Effector memory CD8-positive, alpha-beta T cell (primary cell): ENCODE measurements around the gene RUBCNL.
"Not testable (repeated sequence)": the region's sequence is repeated elsewhere in the genome, so short reads cannot be mapped to it uniquely, and the experiment has no call there.

Experiments
- ATAC-seq: fragments of 150-1000 bp; cut with Tn5 transposase; replicated peaks from 2 replicates; pipeline ENCODE4 v1.10.0; 2021; ENCODE audit warnings: mild to moderate bottlenecking, moderate library complexity
- DNase-seq, 3 experiments: peaks; one replicate each; pipeline ENCODE4 v3.0.0; 2021
- H3K27ac Mint-ChIP-seq, 2 donors: one replicate each; pipeline ENCODE4 v1.8.0; 2022; ENCODE audit warnings: mild to moderate bottlenecking in 2 of 2, mixed read lengths in 2 of 2, moderate library complexity in 2 of 2
- H3K27me3 Mint-ChIP-seq, 2 donors: one replicate each; pipeline ENCODE4 v1.8.0; 2022; ENCODE audit warnings: mixed read lengths in 2 of 2
- H3K36me3 Mint-ChIP-seq: one replicate; pipeline ENCODE4 v1.8.0; 2022; ENCODE audit warnings: mild to moderate bottlenecking, moderate library complexity, mixed read lengths; ENCODE audit not compliant: insufficient read depth
- H3K4me1 Mint-ChIP-seq, 2 donors: one replicate each; pipeline ENCODE4 v1.8.0; 2022; ENCODE audit warnings: low read depth in 2 of 2, mixed read lengths in 2 of 2
- H3K4me3 Mint-ChIP-seq, 2 donors: one replicate each; pipeline ENCODE4 v1.8.0; 2022; ENCODE audit warnings: mild to moderate bottlenecking in 2 of 2, mixed read lengths in 2 of 2, moderate library complexity in 2 of 2
- H3K9me3 Mint-ChIP-seq, 2 donors: one replicate each; pipeline ENCODE4 v1.8.0; 2022; ENCODE audit warnings: mixed read lengths in 2 of 2
- total RNA-seq, 9 experiments: gene quantifications; one replicate each; lab custom pipeline; 2026; lab: John Stamatoyannopoulos, UW

Gene RUBCNL, protein sequence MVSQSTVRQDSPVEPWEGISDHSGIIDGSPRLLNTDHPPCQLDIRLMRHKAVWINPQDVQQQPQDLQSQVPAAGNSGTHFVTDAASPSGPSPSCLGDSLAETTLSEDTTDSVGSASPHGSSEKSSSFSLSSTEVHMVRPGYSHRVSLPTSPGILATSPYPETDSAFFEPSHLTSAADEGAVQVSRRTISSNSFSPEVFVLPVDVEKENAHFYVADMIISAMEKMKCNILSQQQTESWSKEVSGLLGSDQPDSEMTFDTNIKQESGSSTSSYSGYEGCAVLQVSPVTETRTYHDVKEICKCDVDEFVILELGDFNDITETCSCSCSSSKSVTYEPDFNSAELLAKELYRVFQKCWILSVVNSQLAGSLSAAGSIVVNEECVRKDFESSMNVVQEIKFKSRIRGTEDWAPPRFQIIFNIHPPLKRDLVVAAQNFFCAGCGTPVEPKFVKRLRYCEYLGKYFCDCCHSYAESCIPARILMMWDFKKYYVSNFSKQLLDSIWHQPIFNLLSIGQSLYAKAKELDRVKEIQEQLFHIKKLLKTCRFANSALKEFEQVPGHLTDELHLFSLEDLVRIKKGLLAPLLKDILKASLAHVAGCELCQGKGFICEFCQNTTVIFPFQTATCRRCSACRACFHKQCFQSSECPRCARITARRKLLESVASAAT
- 0 to 0.84 (median 0.32) reads per million in 9 experiments for total RNA-seq

GRCh38 chr13:46387064-46387851 is at the start of gene RUBCNL:
RUBCNL (minus strand) TSS chr13:46387252; CDS start chr13:46372475, 14,777 bp downstream.
- no peak within 1 kb of the TSS for H3K27ac Mint-ChIP-seq

GRCh38 chr13:46429558-46429957 is 42.5 kb upstream of the RUBCNL start:
- H3K27me3 Mint-ChIP-seq, H3K4me3 Mint-ChIP-seq, ATAC-seq, H3K36me3 Mint-ChIP-seq, H3K4me1 Mint-ChIP-seq, H3K9me3 Mint-ChIP-seq, H3K27ac Mint-ChIP-seq, DNase-seq: not testable (repeated sequence)

More at GRCh38 chr13:46387064-46387851, at the start of gene RUBCNL:
- Mint-ChIP-seq H3K36me3 (peaks cover 3% of the 10 kb centered on the region), H3K4me3 (peak within 1 kb of the TSS; percentile 70 to 82), H3K9me3 (no peaks in the 10 kb centered on the region), H3K27me3 (peaks cover 45 to 46% of the 10 kb centered on the region in 2 donors), H3K4me1 (peaks cover 6 to 13% of the 10 kb centered on the region in 2 donors)
- ATAC-seq (peak; percentile 51), DNase-seq (no peak)

DNA sequence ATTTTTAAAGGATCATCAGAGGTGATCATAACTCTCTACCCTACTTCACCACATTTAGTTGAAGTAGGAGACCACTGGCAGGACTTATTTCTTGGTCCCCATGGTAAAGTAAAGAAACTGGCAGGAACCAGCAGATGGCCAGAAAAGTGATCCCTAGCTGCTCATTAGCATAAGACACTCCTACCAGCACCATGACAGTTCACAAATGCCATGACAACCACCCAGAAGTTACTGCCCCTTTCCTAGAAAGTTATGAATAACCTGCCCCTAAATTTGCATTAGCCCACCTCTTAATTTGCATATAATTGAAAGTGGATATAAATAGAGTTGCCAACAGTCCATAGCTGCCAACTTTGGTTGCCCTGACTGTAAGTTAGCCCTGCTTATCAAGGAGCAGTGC is 18.4 kb upstream of the RUBCNL start:
- DNase-seq (no peak), ATAC-seq (no peak)
- Mint-ChIP-seq H3K4me1 (peaks cover 5 to 6% of the 10 kb centered on the region in 2 donors), H3K27me3 (peaks cover 4 to 10% of the 10 kb centered on the region in 2 donors), H3K9me3 (no peaks in the 10 kb centered on the region), H3K36me3 (no peaks in the 10 kb centered on the region), H3K27ac (no peak overlapping the region), H3K4me3 (no peak overlapping the region)

- H3K4me1 Mint-ChIP-seq = peaks cover 5 to 6% of the 10 kb centered on the region in 2 donors
- peak overlapping the region in 1 of 2 donors; percentile 29 for H3K27ac Mint-ChIP-seq
- no peaks in the 10 kb centered on the region for H3K9me3 Mint-ChIP-seq
- H3K27me3 Mint-ChIP-seq = peaks cover 6 to 7% of the 10 kb centered on the region in 2 donors
- ATAC-seq (no peak), DNase-seq (no peak)
- H3K36me3 Mint-ChIP-seq = no peaks in the 10 kb centered on the region
- no peak overlapping the region for H3K4me3 Mint-ChIP-seq
Observed at GRCh38 chr13:46404733-46405100, 17.7 kb upstream of the RUBCNL start.

GRCh38 chr13:46403851-46404732 is 17.0 kb upstream of the RUBCNL start:
- Mint-ChIP-seq H3K27me3 (peaks cover 6 to 10% of the 10 kb centered on the region in 2 donors), H3K27ac (peak overlapping the region in 1 of 2 donors; percentile 29), H3K36me3 (no peaks in the 10 kb centered on the region), H3K9me3 (no peaks in the 10 kb centered on the region), H3K4me1 (peaks cover 5 to 6% of the 10 kb centered on the region in 2 donors), H3K4me3 (no peak overlapping the region)
- DNase-seq (no peak), ATAC-seq (peak; percentile 64)

GRCh38 chr13:46402178-46402577 is 15.1 kb upstream of the RUBCNL start:
- Mint-ChIP-seq H3K27me3 (peaks cover 10 to 12% of the 10 kb centered on the region in 2 donors), H3K4me3 (no peak overlapping the region), H3K36me3 (no peaks in the 10 kb centered on the region), H3K4me1 (peaks cover 5 to 6% of the 10 kb centered on the region in 2 donors), H3K9me3 (no peaks in the 10 kb centered on the region), H3K27ac (peak overlapping the region in 1 of 2 donors; percentile 9)
- DNase-seq (no peak), ATAC-seq (no peak)

DNA sequence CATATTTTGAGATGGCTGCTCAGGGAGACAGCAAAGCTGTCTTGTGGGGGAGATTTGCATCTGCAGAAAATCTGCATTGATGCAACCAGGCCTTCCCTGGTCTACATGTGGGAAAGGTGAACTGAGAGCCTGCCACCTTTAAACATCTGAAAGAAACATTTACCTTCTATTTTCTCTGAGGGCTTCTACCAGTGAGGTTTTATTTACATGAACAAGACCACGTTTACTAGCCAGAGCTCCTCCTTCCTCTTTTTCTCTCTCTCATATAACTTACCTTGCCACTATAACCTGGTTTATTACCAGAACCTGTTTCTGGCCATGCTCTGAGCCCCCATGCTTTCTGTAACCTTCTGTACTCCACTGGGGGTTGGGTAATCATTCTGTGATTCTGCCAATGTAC is 14.4 kb upstream of the RUBCNL start:
- H3K27ac Mint-ChIP-seq = no peak overlapping the region
- no peak overlapping the region for H3K4me3 Mint-ChIP-seq
- H3K27me3 Mint-ChIP-seq = peaks cover 10 to 13% of the 10 kb centered on the region in 2 donors
- H3K9me3 Mint-ChIP-seq = no peaks in the 10 kb centered on the region
- ATAC-seq (no peak), DNase-seq (no peak)
- peaks cover 5 to 6% of the 10 kb centered on the region in 2 donors for H3K4me1 Mint-ChIP-seq
- H3K36me3 Mint-ChIP-seq = no peaks in the 10 kb centered on the region

GRCh38 chr13:46396341-46396740 is 9.3 kb upstream of the RUBCNL start:
- Mint-ChIP-seq H3K27me3 (peaks cover 10 to 29% of the 10 kb centered on the region in 2 donors), H3K27ac (no peak overlapping the region), H3K4me3 (no peak overlapping the region), H3K9me3 (no peaks in the 10 kb centered on the region), H3K4me1 (no peaks in the 10 kb centered on the region), H3K36me3 (no peaks in the 10 kb centered on the region)
- no peak for DNase-seq
- ATAC-seq = no peak

GRCh38 chr13:46392967-46393366 is 5.9 kb upstream of the RUBCNL start:
- Mint-ChIP-seq H3K27me3 (peaks cover under 1 to 29% of the 10 kb centered on the region in 2 donors), H3K9me3 (no peaks in the 10 kb centered on the region), H3K4me3 (no peak overlapping the region), H3K27ac (no peak overlapping the region), H3K36me3 (no peaks in the 10 kb centered on the region), H3K4me1 (peaks cover 6% of the 10 kb centered on the region in 2 donors)
- ATAC-seq (no peak), DNase-seq (no peak)

DNA sequence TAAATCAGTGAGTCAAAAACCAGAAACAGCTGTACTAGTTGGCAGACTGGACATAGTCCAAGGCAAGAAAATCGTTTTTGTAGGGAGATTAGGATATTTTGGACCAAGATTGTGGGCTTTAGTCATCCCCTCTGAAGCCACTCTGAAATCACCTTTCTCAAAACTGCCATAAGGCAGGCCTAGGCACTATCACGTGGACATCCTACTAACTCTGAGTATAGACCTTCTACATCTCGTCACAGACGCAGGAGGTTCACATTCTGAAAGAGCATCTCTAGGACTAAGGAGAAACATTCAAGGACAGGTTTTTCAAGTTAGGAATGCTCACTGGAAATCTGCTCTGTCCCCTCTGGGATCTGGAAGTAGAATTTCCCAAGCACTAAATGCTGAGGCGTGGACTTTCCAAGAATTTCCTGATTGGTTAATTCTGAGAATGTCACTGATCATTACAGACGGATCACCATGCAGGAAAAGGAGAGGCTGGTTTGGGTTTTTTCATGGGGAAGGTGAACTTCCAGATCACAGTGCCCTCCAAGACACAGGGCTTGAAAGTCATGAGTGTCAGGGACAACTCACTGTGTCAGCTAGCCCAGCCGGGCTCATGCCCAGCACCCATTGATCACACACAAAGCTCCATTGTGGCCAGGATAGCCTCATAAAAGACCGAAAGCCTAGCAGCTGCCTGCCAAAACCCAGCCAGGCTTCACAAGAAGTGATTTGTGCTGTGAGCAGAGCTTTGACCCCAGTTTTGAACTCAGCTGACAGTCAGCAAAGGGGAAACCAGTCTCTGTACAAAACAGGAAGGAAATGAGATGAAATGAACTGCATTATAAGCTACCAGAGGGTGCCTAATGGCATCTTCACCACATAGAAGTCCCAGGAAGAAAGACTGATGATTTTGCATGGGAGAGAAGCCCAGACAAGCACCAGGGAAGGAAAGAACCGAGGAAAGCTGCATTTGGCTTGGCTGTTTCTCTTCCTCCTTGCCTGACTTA is 2.7 kb upstream of the RUBCNL start:
- Mint-ChIP-seq H3K4me3 (no peak overlapping the region), H3K36me3 (peaks cover 3% of the 10 kb centered on the region), H3K4me1 (peaks cover 6 to 13% of the 10 kb centered on the region in 2 donors), H3K27ac (peak overlapping the region in 1 of 2 donors; percentile 4), H3K27me3 (peaks cover 32 to 49% of the 10 kb centered on the region in 2 donors), H3K9me3 (no peaks in the 10 kb centered on the region)
- ATAC-seq = peak; percentile 66
- DNase-seq = no peak

DNA sequence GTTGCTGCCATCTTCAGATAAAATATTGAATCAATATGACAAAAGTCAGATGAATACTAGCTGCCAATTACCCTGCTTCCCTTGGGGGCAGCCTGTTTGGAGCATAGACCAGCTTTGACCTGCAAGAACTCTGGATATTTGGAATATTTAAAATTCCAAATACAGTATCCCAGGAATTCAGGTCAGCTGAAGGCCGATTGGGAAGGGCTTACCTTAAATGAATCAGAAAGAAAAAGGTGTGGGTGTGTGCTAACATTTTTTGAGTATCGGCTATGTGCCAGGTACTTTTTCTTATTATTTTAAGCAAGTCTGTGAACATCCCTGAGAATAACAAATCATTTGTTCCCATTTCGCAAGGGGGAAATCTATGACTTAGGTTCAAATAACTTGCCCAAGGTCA is 1.8 kb upstream of the RUBCNL start:
- peaks cover 3% of the 10 kb centered on the region for H3K36me3 Mint-ChIP-seq
- H3K4me3 Mint-ChIP-seq = no peak overlapping the region
- no peak for DNase-seq
- ATAC-seq = no peak
- H3K27me3 Mint-ChIP-seq = peaks cover 36 to 47% of the 10 kb centered on the region in 2 donors
- no peak overlapping the region for H3K27ac Mint-ChIP-seq
- H3K9me3 Mint-ChIP-seq = no peaks in the 10 kb centered on the region
- H3K4me1 Mint-ChIP-seq = peaks cover 6 to 13% of the 10 kb centered on the region in 2 donors

GRCh38 chr13:46388308-46388707 is 1.3 kb upstream of the RUBCNL start:
- H3K27me3 Mint-ChIP-seq = peaks cover 41 to 47% of the 10 kb centered on the region in 2 donors
- ATAC-seq (no peak), DNase-seq (no peak)
- peaks cover 3% of the 10 kb centered on the region for H3K36me3 Mint-ChIP-seq
- H3K27ac Mint-ChIP-seq = no peak overlapping the region
- no peak overlapping the region for H3K4me3 Mint-ChIP-seq
- no peaks in the 10 kb centered on the region for H3K9me3 Mint-ChIP-seq
- peaks cover 6 to 13% of the 10 kb centered on the region in 2 donors for H3K4me1 Mint-ChIP-seq
